ENCODE data around the gene WDR90. TPM values are rescaled to one million over a fixed set of nuclear protein-coding genes. Genes with fewer than 3 reads are reported as not detected.

The WDR90 gene
- total RNA-seq, 1 donor from 2014 or later, result 75.9 TPM

- no peak for DNase-seq (ENCODE audit: low spot score in 2 of 2, unreplicated experiment in 2 of 2)
- no peak overlapping the region for H3K4me3 Mint-ChIP-seq
- H3K4me1 Mint-ChIP-seq, result peaks cover 7% of the 10 kb centered on the region
- H3K9me3 Mint-ChIP-seq, result no peaks in the 10 kb centered on the region
- no peaks in the 10 kb centered on the region for H3K27me3 Mint-ChIP-seq (ENCODE audit: low read depth)
- no peaks in the 10 kb centered on the region for H3K36me3 Mint-ChIP-seq
- H3K27ac Mint-ChIP-seq, result no peak overlapping the region
- TF ChIP-seq, protein P1, sequence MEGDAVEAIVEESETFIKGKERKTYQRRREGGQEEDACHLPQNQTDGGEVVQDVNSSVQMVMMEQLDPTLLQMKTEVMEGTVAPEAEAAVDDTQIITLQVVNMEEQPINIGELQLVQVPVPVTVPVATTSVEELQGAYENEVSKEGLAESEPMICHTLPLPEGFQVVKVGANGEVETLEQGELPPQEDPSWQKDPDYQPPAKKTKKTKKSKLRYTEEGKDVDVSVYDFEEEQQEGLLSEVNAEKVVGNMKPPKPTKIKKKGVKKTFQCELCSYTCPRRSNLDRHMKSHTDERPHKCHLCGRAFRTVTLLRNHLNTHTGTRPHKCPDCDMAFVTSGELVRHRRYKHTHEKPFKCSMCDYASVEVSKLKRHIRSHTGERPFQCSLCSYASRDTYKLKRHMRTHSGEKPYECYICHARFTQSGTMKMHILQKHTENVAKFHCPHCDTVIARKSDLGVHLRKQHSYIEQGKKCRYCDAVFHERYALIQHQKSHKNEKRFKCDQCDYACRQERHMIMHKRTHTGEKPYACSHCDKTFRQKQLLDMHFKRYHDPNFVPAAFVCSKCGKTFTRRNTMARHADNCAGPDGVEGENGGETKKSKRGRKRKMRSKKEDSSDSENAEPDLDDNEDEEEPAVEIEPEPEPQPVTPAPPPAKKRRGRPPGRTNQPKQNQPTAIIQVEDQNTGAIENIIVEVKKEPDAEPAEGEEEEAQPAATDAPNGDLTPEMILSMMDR (IDR thresholded peaks at IDR 0.05; ENCODE audit: unreplicated experiment), result no peak
Observed at GRCh38 chr16:631808-632358, 17.3 kb upstream of the WDR90 start.

GRCh38 chr16:632486-633335 lies 16.5 kb upstream of the WDR90 start:
- no peak for DNase-seq (ENCODE audit: low spot score in 2 of 2, unreplicated experiment in 2 of 2)
- no peaks in the 10 kb centered on the region for H3K9me3 Mint-ChIP-seq
- TF ChIP-seq, protein P1 (IDR thresholded peaks at IDR 0.05; ENCODE audit: unreplicated experiment), result no peak
- H3K27ac Mint-ChIP-seq, result no peak overlapping the region
- H3K4me1 Mint-ChIP-seq, result peaks cover 7% of the 10 kb centered on the region
- H3K27me3 Mint-ChIP-seq (ENCODE audit: low read depth), result no peaks in the 10 kb centered on the region
- no peaks in the 10 kb centered on the region for H3K36me3 Mint-ChIP-seq
- H3K4me3 Mint-ChIP-seq, result no peak overlapping the region

DNA sequence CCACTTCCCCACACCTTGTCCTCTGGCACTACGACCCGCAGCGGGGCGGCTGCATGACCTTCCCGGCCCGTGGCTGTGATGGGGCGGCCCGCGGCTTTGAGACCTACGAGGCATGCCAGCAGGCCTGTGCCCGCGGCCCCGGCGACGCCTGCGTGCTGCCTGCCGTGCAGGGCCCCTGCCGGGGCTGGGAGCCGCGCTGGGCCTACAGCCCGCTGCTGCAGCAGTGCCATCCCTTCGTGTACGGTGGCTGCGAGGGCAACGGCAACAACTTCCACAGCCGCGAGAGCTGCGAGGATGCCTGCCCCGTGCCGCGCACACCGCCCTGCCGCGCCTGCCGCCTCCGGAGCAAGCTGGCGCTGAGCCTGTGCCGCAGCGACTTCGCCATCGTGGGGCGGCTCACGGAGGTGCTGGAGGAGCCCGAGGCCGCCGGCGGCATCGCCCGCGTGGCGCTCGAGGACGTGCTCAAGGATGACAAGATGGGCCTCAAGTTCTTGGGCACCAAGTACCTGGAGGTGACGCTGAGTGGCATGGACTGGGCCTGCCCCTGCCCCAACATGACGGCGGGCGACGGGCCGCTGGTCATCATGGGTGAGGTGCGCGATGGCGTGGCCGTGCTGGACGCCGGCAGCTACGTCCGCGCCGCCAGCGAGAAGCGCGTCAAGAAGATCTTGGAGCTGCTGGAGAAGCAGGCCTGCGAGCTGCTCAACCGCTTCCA lies 15.7 kb upstream of the WDR90 start:
- Mint-ChIP-seq H3K4me3 (peak overlapping the region; percentile 62), H3K36me3 (no peaks in the 10 kb centered on the region), H3K27me3 (ENCODE audit: low read depth) (no peaks in the 10 kb centered on the region), H3K27ac (no peak overlapping the region), H3K4me1 (peaks cover 7% of the 10 kb centered on the region), H3K9me3 (no peaks in the 10 kb centered on the region)
- DNase-seq (ENCODE audit: low spot score in 2 of 2, unreplicated experiment in 2 of 2), result no peak
- TF ChIP-seq, protein P1 (IDR thresholded peaks at IDR 0.05; ENCODE audit: unreplicated experiment), result no peak

DNA sequence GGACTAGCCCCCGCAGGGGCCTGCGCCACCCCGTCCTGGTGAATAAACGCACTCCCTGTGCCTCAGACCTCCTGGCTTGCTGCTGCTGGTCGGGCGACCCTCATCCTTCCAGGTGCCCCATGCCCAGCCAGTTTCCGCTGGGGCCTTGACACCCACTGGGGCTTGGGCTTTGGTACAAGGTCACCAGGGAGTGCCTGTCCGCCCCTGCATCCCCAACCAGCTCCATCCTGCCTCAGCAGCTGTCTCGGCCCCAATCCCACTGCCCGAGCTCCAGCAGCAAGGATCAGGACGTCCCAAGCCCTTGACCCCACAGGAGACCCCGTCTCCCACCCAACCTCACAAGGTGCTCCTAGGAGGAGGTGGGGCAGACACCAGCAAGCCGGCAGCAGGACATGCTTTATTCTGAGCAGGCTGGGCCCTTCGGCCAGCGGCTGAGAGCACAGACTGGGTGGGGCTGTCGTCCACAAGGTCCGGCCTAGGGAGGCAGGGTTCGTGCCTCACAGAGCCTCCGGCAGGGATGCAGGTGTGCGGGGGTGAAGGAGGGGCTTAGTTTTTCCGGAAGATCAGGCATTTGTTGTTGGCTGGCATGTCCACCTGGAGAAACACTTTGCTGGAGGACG lies 15.0 kb upstream of the WDR90 start:
- TF ChIP-seq, protein P1 (IDR thresholded peaks at IDR 0.05; ENCODE audit: unreplicated experiment), result no peak
- no peaks in the 10 kb centered on the region for H3K27me3 Mint-ChIP-seq (ENCODE audit: low read depth)
- H3K4me1 Mint-ChIP-seq, result peaks cover 10% of the 10 kb centered on the region
- DNase-seq (ENCODE audit: low spot score in 2 of 2, unreplicated experiment in 2 of 2), result no peak
- H3K27ac Mint-ChIP-seq, result no peak overlapping the region
- peak overlapping the region; percentile 62 for H3K4me3 Mint-ChIP-seq
- H3K9me3 Mint-ChIP-seq, result no peaks in the 10 kb centered on the region
- H3K36me3 Mint-ChIP-seq, result no peaks in the 10 kb centered on the region

DNA sequence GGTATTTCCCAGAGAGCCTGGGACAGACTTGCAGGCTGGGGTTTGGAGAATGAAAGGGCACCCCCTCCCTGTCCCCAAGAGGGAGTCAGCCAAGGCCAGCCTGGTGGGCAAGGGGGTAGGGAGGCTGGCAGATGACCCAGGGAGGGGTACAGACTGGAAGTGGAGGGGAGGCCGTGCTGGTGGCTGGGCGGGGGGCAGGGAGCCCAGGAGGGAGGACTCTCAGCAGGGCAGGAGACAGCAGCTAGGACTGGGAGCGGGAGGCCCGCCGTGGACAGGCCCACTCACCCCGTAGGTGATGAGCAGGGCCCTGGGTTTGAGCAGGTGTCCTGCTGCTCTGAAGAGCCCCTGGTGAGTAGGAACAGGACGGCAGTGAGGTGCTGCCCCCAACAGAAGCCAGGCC lies 14.2 kb upstream of the WDR90 start:
- H3K9me3 Mint-ChIP-seq, result no peaks in the 10 kb centered on the region
- no peaks in the 10 kb centered on the region for H3K36me3 Mint-ChIP-seq
- peak overlapping the region; percentile 30 for H3K27ac Mint-ChIP-seq
- H3K27me3 Mint-ChIP-seq (ENCODE audit: low read depth), result no peaks in the 10 kb centered on the region
- TF ChIP-seq, protein P1 (IDR thresholded peaks at IDR 0.05; ENCODE audit: unreplicated experiment), result no peak
- peaks cover 10% of the 10 kb centered on the region for H3K4me1 Mint-ChIP-seq
- DNase-seq (ENCODE audit: low spot score in 2 of 2, unreplicated experiment in 2 of 2), result no peak
- peak overlapping the region; percentile 62 for H3K4me3 Mint-ChIP-seq

All from mesothelial cell of epicardium (in vitro differentiated cells).